Activated naive CD4-positive, alpha-beta T cell treated with anti-CD3 and anti-CD28 coated beads for 36 hours (primary cell): ENCODE data around the gene GBE1. TPM values are rescaled to one million over a fixed set of nuclear protein-coding genes. Genes with fewer than 3 reads are reported as not detected.

Source experiments
- CTCF ChIA-PET: fragments of 350-600 bp; sonication (Branson Sonifier 250); formaldehyde crosslinking; loops from one replicate; lab custom pipeline; 2021; ENCODE audit warnings: antibody characterized with exemption; lab: Charles Lee
- DNase-seq: peaks from one replicate; pipeline ENCODE4 v3.0.0-alpha.2; 2020
- H3K27ac Mint-ChIP-seq: one replicate; pipeline ENCODE4 v1.8.0; 2021; ENCODE audit warnings: mild to moderate bottlenecking, mixed read lengths
- H3K27me3 Mint-ChIP-seq: one replicate; pipeline ENCODE4 v1.8.0; 2021; ENCODE audit warnings: low read depth, mixed read lengths
- H3K36me3 Mint-ChIP-seq: one replicate; pipeline ENCODE4 v1.8.0; 2021; ENCODE audit warnings: low read depth, mixed read lengths
- H3K4me1 Mint-ChIP-seq: one replicate; pipeline ENCODE4 v1.8.0; 2021; ENCODE audit warnings: low read depth, mixed read lengths
- H3K4me3 Mint-ChIP-seq: one replicate; pipeline ENCODE4 v1.8.0; 2021; ENCODE audit warnings: mild to moderate bottlenecking, moderate library complexity, mixed read lengths
- H3K9me3 Mint-ChIP-seq: one replicate; pipeline ENCODE4 v1.8.0; 2021; ENCODE audit warnings: mixed read lengths
- intact Hi-C: fragments of 100-400 bp; cut with micrococcal nuclease; formaldehyde crosslinking; loops from one replicate; pipeline ENCODE4 v1.15.1; 2023
- total RNA-seq, 2 experiments: library from RNA; stranded (reverse); gene quantifications; one replicate each; pipeline ENCODE4 v1.2.3, GENCODE V29; 2021

Gene GBE1
- total RNA-seq, 2 experiments from 2014 or later = 24.6 to 26.0 TPM

DNA sequence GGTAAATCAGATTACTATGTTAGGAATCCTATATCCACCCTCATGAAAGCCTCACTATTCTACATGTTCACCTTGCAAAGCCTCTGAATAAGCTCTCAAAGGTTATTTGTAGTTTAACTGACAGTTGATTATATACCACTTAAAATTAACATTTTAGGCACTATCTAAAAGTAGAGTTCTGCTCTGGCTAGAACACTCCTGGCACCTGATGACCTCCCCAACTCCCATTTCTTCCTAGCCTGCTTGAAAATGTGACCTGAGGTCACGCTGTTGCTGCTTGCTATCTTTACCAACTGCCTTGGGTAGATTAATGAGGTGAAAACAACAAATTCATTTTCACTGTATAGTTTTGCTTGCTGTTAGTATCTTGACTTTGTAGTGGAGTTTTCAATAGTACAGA, 220.7 kb downstream of the GBE1 start:
- intact Hi-C loops = no loop called here
- DNase-seq = no peak
- Mint-ChIP-seq H3K27me3 (no peaks in the 10 kb centered on the region), H3K4me3 (no peak overlapping the region), H3K4me1 (no peaks in the 10 kb centered on the region), H3K36me3 (peaks cover 3% of the 10 kb centered on the region), H3K27ac (no peak overlapping the region), H3K9me3 (no peaks in the 10 kb centered on the region)
- CTCF ChIA-PET = no interaction called here

GRCh38 chr3:81531846-81532245, 229.6 kb downstream of the GBE1 start:
- Mint-ChIP-seq H3K27ac (no peak overlapping the region), H3K4me1 (no peaks in the 10 kb centered on the region), H3K4me3 (no peak overlapping the region), H3K36me3 (peaks cover 63% of the 10 kb centered on the region), H3K9me3 (peaks cover 11% of the 10 kb centered on the region), H3K27me3 (no peaks in the 10 kb centered on the region)
- no peak for DNase-seq
- intact Hi-C loops = no loop called here
- CTCF ChIA-PET = no interaction called here

GRCh38 chr3:81531263-81531662, 230.2 kb downstream of the GBE1 start:
- CTCF ChIA-PET = no interaction called here
- Mint-ChIP-seq H3K9me3 (peaks cover 11% of the 10 kb centered on the region), H3K27me3 (no peaks in the 10 kb centered on the region), H3K4me3 (no peak overlapping the region), H3K4me1 (no peaks in the 10 kb centered on the region), H3K27ac (no peak overlapping the region), H3K36me3 (peaks cover 62% of the 10 kb centered on the region)
- intact Hi-C loops = no loop called here
- DNase-seq = no peak

- Mint-ChIP-seq H3K36me3 (peaks cover 68% of the 10 kb centered on the region), H3K4me1 (no peaks in the 10 kb centered on the region)
These were observed 231.1 kb downstream of the GBE1 start for GRCh38 chr3:81530180-81530939.

GRCh38 chr3:81521855-81522254, 239.6 kb downstream of the GBE1 start:
- no peak overlapping the region for H3K4me3 Mint-ChIP-seq
- intact Hi-C loops = no loop called here
- CTCF ChIA-PET = no interaction called here
- no peak for DNase-seq
- no peak overlapping the region for H3K27ac Mint-ChIP-seq
- peaks cover 4% of the 10 kb centered on the region for H3K9me3 Mint-ChIP-seq
- H3K4me1 Mint-ChIP-seq = no peaks in the 10 kb centered on the region
- peaks cover 8% of the 10 kb centered on the region for H3K36me3 Mint-ChIP-seq
- H3K27me3 Mint-ChIP-seq = no peaks in the 10 kb centered on the region

More at GRCh38 chr3:81530180-81530939, 231.1 kb downstream of the GBE1 start:
- intact Hi-C loops = no loop called here
- CTCF ChIA-PET = interaction anchor here (0.7 kb wide), 1 partner anchor 1361 kb away, joined by 5 read pairs; no protein-coding TSS in a partner anchor
- H3K4me3 Mint-ChIP-seq = no peak overlapping the region
- H3K27ac Mint-ChIP-seq = no peak overlapping the region
- no peaks in the 10 kb centered on the region for H3K27me3 Mint-ChIP-seq
- no peak for DNase-seq
- H3K9me3 Mint-ChIP-seq = peaks cover 16% of the 10 kb centered on the region

DNA sequence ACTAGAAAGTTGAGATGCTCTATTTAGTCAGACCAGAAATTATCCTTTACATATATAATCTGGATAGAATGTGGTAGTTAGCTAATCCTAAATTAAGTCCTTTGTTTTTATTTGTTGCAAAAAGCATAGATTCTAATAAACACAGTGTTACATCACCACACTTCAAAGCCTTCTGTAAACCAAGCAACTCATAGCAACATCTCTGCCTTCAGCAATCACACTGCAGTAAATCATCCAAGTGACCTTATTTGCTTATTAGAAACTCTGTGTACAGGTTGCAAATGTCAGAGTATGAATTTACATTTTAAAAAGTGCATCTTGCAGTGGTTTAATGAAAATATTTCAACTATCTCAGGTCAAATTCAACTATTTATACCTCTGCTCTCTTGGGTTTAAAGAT, 242.5 kb downstream of the GBE1 start:
- CTCF ChIA-PET = interaction anchor here (0.6 kb wide), 1 partner anchor 984 kb away, joined by 3 read pairs; no protein-coding TSS in a partner anchor
- intact Hi-C loops = no loop called here

GRCh38 chr3:81516042-81516441, 245.4 kb downstream of the GBE1 start:
- H3K27me3 Mint-ChIP-seq = no peaks in the 10 kb centered on the region
- no peak for DNase-seq
- CTCF ChIA-PET = interaction anchor here (1.0 kb wide), 1 partner anchor 10 kb away, joined by 4 read pairs; no protein-coding TSS in a partner anchor
- no peaks in the 10 kb centered on the region for H3K4me1 Mint-ChIP-seq
- no peak overlapping the region for H3K4me3 Mint-ChIP-seq
- peaks cover 2% of the 10 kb centered on the region for H3K36me3 Mint-ChIP-seq
- no peaks in the 10 kb centered on the region for H3K9me3 Mint-ChIP-seq
- H3K27ac Mint-ChIP-seq = no peak overlapping the region
- intact Hi-C loops = no loop called here

More for the DNA sequence above, 242.5 kb downstream of the GBE1 start:
- no peak for DNase-seq
- Mint-ChIP-seq H3K4me3 (no peak overlapping the region), H3K27me3 (no peaks in the 10 kb centered on the region), H3K9me3 (no peaks in the 10 kb centered on the region), H3K4me1 (no peaks in the 10 kb centered on the region), H3K36me3 (no peaks in the 10 kb centered on the region), H3K27ac (no peak overlapping the region)

DNA sequence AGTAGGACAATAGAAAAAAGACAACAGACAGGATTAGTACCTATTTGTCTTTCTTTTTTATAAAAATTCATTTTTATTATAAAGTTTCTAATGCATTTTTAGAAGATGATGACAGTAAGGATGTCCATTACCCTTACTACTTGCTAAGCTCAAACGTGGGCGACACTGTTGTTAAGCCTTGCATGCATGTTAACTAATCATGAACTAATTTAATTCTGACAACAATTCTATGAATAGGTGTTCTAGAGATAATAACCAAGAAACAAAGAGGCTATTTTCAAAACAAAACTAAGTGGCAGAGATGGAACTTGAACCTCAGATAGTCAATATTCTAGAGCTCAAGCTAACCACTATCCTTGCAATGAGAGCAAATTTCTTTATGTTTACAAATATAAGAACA, 247.9 kb downstream of the GBE1 start:
- CTCF ChIA-PET = interaction anchor here (0.7 kb wide), 1 partner anchor 35 kb away, joined by 3 read pairs; no protein-coding TSS in a partner anchor
- no peaks in the 10 kb centered on the region for H3K27me3 Mint-ChIP-seq
- H3K36me3 Mint-ChIP-seq = peaks cover 2% of the 10 kb centered on the region
- DNase-seq = no peak
- H3K9me3 Mint-ChIP-seq = no peaks in the 10 kb centered on the region
- intact Hi-C loops = no loop called here
- no peak overlapping the region for H3K4me3 Mint-ChIP-seq
- no peak overlapping the region for H3K27ac Mint-ChIP-seq
- no peaks in the 10 kb centered on the region for H3K4me1 Mint-ChIP-seq

DNA sequence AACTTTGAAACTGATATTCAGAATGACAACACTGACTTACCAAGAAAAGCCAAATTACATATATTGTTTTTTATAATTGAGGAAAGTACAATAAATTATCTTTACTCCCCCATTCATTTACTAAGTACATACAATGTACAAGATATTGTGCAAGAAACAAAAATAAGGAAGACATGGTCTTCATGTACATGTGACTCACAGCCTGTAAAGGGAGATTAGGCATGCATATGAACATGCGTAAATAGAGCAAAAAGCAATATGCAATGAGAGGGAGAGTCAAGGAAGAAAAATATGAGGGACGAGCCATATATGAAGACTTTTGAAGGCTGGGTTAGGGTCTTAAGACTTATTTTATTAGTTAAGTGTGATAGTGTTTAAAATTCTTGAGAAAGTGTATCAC, 258.4 kb downstream of the GBE1 start:
- intact Hi-C loops = no loop called here
- Mint-ChIP-seq H3K27me3 (no peaks in the 10 kb centered on the region), H3K27ac (no peak overlapping the region), H3K4me1 (no peaks in the 10 kb centered on the region), H3K36me3 (peaks cover 3% of the 10 kb centered on the region), H3K4me3 (no peak overlapping the region), H3K9me3 (no peaks in the 10 kb centered on the region)
- CTCF ChIA-PET = no interaction called here
- DNase-seq = no peak

DNA sequence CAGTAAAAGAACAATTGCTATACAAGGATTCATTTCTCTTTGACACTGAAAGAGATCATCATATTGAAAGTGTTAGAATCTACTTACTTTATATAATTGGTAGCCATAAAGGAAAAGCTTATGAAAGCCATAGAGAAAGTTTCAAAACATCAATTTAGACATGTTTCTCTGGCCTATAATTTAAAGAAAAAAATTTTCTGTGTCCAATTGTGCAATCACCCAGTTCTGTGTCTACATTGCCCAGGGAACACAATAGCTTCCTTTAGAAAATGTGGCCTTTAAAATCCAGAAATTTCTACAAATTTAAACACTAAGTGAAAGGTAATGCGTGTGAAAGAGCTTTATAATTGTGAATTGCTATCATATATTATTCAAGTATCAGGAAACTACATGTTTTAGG, 259.2 kb downstream of the GBE1 start:
- H3K27ac Mint-ChIP-seq = no peak overlapping the region
- DNase-seq = no peak
- H3K36me3 Mint-ChIP-seq = peaks cover 1% of the 10 kb centered on the region
- intact Hi-C loops = no loop called here
- no peaks in the 10 kb centered on the region for H3K9me3 Mint-ChIP-seq
- no peak overlapping the region for H3K4me3 Mint-ChIP-seq
- no peaks in the 10 kb centered on the region for H3K27me3 Mint-ChIP-seq
- CTCF ChIA-PET = interaction anchor here (0.6 kb wide), 1 partner anchor 48 kb away, joined by 4 read pairs; no protein-coding TSS in a partner anchor
- H3K4me1 Mint-ChIP-seq = no peaks in the 10 kb centered on the region

- H3K27ac Mint-ChIP-seq = no peak overlapping the region
- no peak for DNase-seq
- no peaks in the 10 kb centered on the region for H3K9me3 Mint-ChIP-seq
- no peaks in the 10 kb centered on the region for H3K27me3 Mint-ChIP-seq
- no peaks in the 10 kb centered on the region for H3K4me1 Mint-ChIP-seq
- no peaks in the 10 kb centered on the region for H3K36me3 Mint-ChIP-seq
- intact Hi-C loops = no loop called here
- no peak overlapping the region for H3K4me3 Mint-ChIP-seq
- CTCF ChIA-PET = no interaction called here
These were observed 261.4 kb downstream of the GBE1 start for GRCh38 chr3:81500039-81500438.

- no peaks in the 10 kb centered on the region for H3K9me3 Mint-ChIP-seq
- H3K27ac Mint-ChIP-seq = no peak overlapping the region
- CTCF ChIA-PET = no interaction called here
- H3K4me1 Mint-ChIP-seq = no peaks in the 10 kb centered on the region
- no peak overlapping the region for H3K4me3 Mint-ChIP-seq
- intact Hi-C loops = no loop called here
- no peaks in the 10 kb centered on the region for H3K36me3 Mint-ChIP-seq
- DNase-seq = no peak
- H3K27me3 Mint-ChIP-seq = no peaks in the 10 kb centered on the region
These were observed 263.7 kb downstream of the GBE1 start for GRCh38 chr3:81497572-81498251.
